Subcutaneous abdominal adipose tissue (tissue), 5 donors: ENCODE results near the gene HSP90AA1.
"Not testable (repeated sequence)": the region's sequence is repeated elsewhere in the genome, so short reads cannot be mapped to it uniquely, and the experiment has no call there.

ENCODE experiments used
- H3K27ac ChIP-seq: one replicate; pipeline ENCODE4 v1.7.0; 2013; ENCODE audit warnings: low read depth, mild to moderate bottlenecking, inconsistent platforms, low read length, moderate library complexity
- H3K27me3 ChIP-seq, 5 donors: one replicate each; pipeline ENCODE4 v1.7.0; 2013; ENCODE audit warnings: low read length in 5 of 5, inconsistent platforms in 1 of 5; ENCODE audit not compliant: control insufficient read depth in 5 of 5, insufficient read depth in 4 of 5
- H3K36me3 ChIP-seq, 5 donors: one replicate each; pipeline ENCODE4 v1.7.0; 2013; ENCODE audit warnings: low read length in 5 of 5; ENCODE audit not compliant: control insufficient read depth in 5 of 5, insufficient read depth in 5 of 5
- H3K4me1 ChIP-seq, 5 donors: one replicate each; pipeline ENCODE4 v1.7.0; 2013; ENCODE audit warnings: low read length in 5 of 5, mild to moderate bottlenecking in 3 of 5, moderate library complexity in 1 of 5; ENCODE audit not compliant: control insufficient read depth in 5 of 5, insufficient read depth in 5 of 5
- H3K4me3 ChIP-seq, 5 donors: one replicate each; pipeline ENCODE4 v1.7.0; 2013; ENCODE audit warnings: low read length in 5 of 5, low read depth in 1 of 5
- H3K9ac ChIP-seq, 5 donors: one replicate each; pipeline ENCODE4 v1.7.0; 2013; ENCODE audit warnings: low read length in 5 of 5, mild to moderate bottlenecking in 4 of 5, moderate library complexity in 3 of 5
- H3K9me3 ChIP-seq, 5 donors: one replicate each; pipeline ENCODE4 v1.7.0; 2013; ENCODE audit warnings: low read length in 5 of 5; ENCODE audit not compliant: control insufficient read depth in 5 of 5
- donor health status: healthy.
- donor health status: healthy.
- donor health status: healthy.
- donor health status: healthy.
- donor health status: healthy.

Gene HSP90AA1

GRCh38 chr14:102075155-102075554 lies 11.7 kb downstream of the HSP90AA1 start:
- no peak overlapping the region for H3K4me3 ChIP-seq
- peaks cover 8 to 19% (median 16%) of the 10 kb centered on the region in 5 donors for H3K36me3 ChIP-seq
- H3K9me3 ChIP-seq, result no peaks in the 10 kb centered on the region
- no peak overlapping the region for H3K9ac ChIP-seq
- H3K4me1 ChIP-seq, result peaks cover 0 to 2% (median 0%) of the 10 kb centered on the region in 5 donors
- no peak overlapping the region for H3K27ac ChIP-seq
- H3K27me3 ChIP-seq, result no peaks in the 10 kb centered on the region

- Histone ChIP-seq H3K9me3 (no peaks in the 10 kb centered on the region), H3K4me3 (no peak overlapping the region), H3K27me3 (no peaks in the 10 kb centered on the region), H3K27ac (no peak overlapping the region), H3K36me3 (peaks cover 2 to 12% (median 10%) of the 10 kb centered on the region in 5 donors), H3K4me1 (peaks cover 0 to 2% (median 0%) of the 10 kb centered on the region in 5 donors), H3K9ac (no peak overlapping the region)
These were observed 12.4 kb downstream of the HSP90AA1 start for GRCh38 chr14:102074415-102074964.

DNA sequence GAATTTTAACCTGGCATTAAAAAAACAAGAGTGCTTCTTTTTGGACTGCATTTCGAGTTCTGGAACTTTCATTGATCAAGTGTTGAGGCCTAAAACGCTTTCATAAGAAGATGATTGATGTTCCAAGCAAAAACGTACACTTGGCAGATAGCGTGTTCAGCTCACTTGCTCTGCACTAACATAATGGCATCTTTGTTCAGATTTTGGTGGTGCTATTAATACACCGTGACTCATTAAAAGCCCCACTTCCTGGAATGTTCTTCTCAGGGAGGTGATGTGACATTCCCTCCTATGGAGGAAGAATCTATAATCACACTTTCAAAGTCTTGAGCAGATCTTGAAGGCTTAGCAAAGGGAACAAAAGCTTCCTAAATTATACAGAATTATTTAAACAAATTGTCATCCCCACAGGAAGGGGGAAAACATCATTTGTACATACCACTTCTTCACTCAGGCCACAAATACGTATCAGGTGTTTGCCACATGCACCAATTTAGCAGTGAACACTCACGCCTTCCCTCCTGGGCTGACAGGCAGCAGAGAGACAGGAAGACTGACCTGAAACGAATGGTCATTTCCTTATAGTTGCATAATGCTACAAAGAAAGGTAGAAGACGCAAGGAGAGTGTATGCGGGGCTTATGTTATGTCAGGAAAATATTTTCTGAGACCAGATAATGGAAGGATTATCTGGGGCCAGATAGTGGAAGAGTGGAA lies 15.4 kb downstream of the HSP90AA1 start:
- H3K36me3 ChIP-seq, result no peaks in the 10 kb centered on the region
- no peak overlapping the region for H3K27ac ChIP-seq
- H3K27me3 ChIP-seq, result no peaks in the 10 kb centered on the region
- H3K4me3 ChIP-seq, result no peak overlapping the region
- H3K9me3 ChIP-seq, result no peaks in the 10 kb centered on the region
- H3K4me1 ChIP-seq, result no peaks in the 10 kb centered on the region
- H3K9ac ChIP-seq, result no peak overlapping the region

GRCh38 chr14:102066041-102066451 lies 20.8 kb downstream of the HSP90AA1 start:
- H3K4me1 ChIP-seq, result peaks cover 0 to 10% (median 6%) of the 10 kb centered on the region in 5 donors
- H3K36me3 ChIP-seq, result no peaks in the 10 kb centered on the region
- no peak overlapping the region for H3K9ac ChIP-seq
- H3K4me3 ChIP-seq, result no peak overlapping the region
- no peak overlapping the region for H3K27ac ChIP-seq
- no peaks in the 10 kb centered on the region for H3K9me3 ChIP-seq
- no peaks in the 10 kb centered on the region for H3K27me3 ChIP-seq

GRCh38 chr14:102064590-102064989 lies 22.3 kb downstream of the HSP90AA1 start:
- H3K9ac ChIP-seq, H3K27me3 ChIP-seq, H3K4me3 ChIP-seq, H3K9me3 ChIP-seq, H3K4me1 ChIP-seq, H3K36me3 ChIP-seq, H3K27ac ChIP-seq: not testable (repeated sequence)

DNA sequence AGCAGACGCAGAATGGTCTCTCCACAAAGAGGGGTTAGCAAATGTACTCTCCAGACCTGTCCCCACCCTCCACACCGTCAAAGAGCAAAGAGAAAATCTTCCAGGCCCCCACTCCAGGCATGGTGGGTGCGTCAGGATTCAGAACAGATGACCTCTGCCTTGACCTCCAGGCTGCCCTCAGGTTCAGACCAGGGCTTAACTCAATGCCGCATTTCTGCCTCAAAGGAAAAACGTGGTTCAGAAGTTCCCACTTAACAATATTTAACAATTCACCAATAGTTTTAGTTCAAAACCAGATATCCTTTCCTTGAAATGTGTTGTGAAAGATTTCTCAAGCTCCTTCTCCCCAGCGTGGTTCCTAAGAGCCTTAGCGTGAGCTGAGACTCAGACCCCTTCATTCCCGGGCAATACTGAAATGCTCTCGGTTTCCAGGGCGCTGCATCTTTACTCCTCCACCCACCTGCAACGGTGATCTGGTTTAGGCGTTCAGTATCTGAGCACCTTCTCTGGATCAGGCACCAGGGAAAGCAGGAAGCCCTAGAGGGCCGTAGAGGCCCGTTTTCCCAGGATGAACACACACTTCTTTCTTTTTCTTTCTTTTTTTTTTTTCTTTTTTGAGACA lies 22.9 kb downstream of the HSP90AA1 start:
- Histone ChIP-seq H3K4me1 (peaks cover 0 to 10% (median 6%) of the 10 kb centered on the region in 5 donors), H3K36me3 (no peaks in the 10 kb centered on the region), H3K9me3 (no peaks in the 10 kb centered on the region), H3K27me3 (no peaks in the 10 kb centered on the region), H3K27ac (no peak overlapping the region), H3K4me3 (no peak overlapping the region), H3K9ac (no peak overlapping the region)

DNA sequence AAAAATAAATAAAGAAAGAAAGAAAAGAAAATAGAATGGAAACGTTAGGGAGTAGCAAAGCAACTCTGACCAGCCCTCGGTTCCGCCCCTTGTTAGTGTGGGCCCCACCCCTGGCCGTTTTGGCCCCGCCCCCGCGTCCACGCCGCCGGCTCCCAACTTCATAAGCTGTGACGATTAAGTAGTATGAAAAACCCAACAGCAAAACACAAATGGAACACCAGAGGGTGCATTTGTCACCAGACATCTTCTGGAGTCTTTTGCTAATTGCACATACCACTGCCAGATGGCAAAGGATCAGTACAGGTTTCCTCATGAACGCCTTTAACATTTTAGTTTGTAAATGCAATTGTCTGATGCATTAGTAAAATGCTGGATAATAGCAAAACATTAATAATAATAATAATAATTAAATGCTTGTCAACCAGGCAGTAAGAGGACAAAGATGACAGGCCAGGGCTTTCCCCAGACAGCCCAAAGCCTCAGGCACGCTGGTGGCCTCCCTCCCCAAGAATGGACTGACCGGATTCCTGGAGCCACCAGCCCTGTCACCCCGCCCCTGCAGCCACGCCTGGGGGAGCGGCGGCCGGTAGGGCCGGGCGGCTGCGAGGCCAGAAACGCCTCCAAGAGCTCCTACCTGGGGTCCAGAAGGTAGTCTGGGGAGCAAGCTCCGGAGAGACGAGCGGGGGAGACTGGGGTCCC lies 23.6 kb downstream of the HSP90AA1 start:
- Histone ChIP-seq H3K9me3 (no peaks in the 10 kb centered on the region), H3K27ac (no peak overlapping the region), H3K36me3 (no peaks in the 10 kb centered on the region), H3K4me3 (no peak overlapping the region), H3K4me1 (peaks cover 0 to 10% (median 6%) of the 10 kb centered on the region in 5 donors), H3K9ac (no peak overlapping the region), H3K27me3 (no peaks in the 10 kb centered on the region)

- H3K4me1 ChIP-seq, result peaks cover 0 to 9% (median 7%) of the 10 kb centered on the region in 5 donors
These were observed 27.9 kb downstream of the HSP90AA1 start for GRCh38 chr14:102058961-102059360.

DNA sequence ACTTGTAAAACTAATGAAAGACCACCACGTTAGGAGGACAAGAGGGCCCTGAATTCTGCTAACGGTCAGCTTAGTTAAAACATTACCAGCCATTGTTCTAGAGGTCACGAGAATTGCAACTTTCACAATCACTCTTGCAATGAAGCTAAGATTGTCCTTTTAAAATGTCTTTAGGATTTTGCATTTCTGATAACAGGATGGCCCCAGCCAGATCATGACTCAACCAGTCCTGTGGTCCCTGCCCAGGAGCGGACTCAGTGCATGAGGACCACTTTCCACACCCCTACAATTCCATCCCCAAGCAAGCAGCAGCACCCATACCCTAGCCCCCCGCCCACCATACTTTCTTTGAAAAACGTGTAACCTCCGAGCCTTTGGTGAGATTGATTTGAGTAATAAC lies 28.7 kb downstream of the HSP90AA1 start:
- no peak overlapping the region for H3K27ac ChIP-seq
- no peak overlapping the region for H3K9ac ChIP-seq
- H3K27me3 ChIP-seq, result no peaks in the 10 kb centered on the region
- no peaks in the 10 kb centered on the region for H3K9me3 ChIP-seq
- H3K4me3 ChIP-seq, result no peak overlapping the region
- peaks cover 0 to 15% (median 4%) of the 10 kb centered on the region in 5 donors for H3K36me3 ChIP-seq
- H3K4me1 ChIP-seq, result peaks cover 0 to 6% (median under 1%) of the 10 kb centered on the region in 5 donors

More at GRCh38 chr14:102058961-102059360, 27.9 kb downstream of the HSP90AA1 start:
- Histone ChIP-seq H3K27me3 (no peaks in the 10 kb centered on the region), H3K9ac (no peak overlapping the region), H3K9me3 (no peaks in the 10 kb centered on the region), H3K36me3 (peaks cover 0 to 10% (median 4%) of the 10 kb centered on the region in 5 donors), H3K27ac (no peak overlapping the region), H3K4me3 (no peak overlapping the region)
